SU-DHL-6 (cell line): ENCODE results near the gene ZNF519.

ENCODE experiments used
- EZH2phosphoT487 ChIP-seq: fragments of 200-600 bp; sonication (generic), shearing (Covaris generic); conservative IDR thresholded peaks from 2 replicates; pipeline ENCODE4 v1.6.1; 2018; ENCODE audit warnings: mild to moderate bottlenecking, antibody characterized with exemption, low read length, moderate library complexity, mixed read lengths
- TF ChIP-seq, protein P1 (sequence below): fragments of 200-600 bp; sonication (generic); IDR thresholded peaks from one replicate; pipeline ENCODE4 v1.5.1; 2017; ENCODE audit warnings: antibody characterized with exemption, mild to moderate bottlenecking, low read length, moderate library complexity; ENCODE audit not compliant: insufficient read depth, poor library complexity, severe bottlenecking

GRCh38 chr18:14092625-14093306, 39.5 kb downstream of the ZNF519 start:
- TF ChIP-seq, protein P1, sequence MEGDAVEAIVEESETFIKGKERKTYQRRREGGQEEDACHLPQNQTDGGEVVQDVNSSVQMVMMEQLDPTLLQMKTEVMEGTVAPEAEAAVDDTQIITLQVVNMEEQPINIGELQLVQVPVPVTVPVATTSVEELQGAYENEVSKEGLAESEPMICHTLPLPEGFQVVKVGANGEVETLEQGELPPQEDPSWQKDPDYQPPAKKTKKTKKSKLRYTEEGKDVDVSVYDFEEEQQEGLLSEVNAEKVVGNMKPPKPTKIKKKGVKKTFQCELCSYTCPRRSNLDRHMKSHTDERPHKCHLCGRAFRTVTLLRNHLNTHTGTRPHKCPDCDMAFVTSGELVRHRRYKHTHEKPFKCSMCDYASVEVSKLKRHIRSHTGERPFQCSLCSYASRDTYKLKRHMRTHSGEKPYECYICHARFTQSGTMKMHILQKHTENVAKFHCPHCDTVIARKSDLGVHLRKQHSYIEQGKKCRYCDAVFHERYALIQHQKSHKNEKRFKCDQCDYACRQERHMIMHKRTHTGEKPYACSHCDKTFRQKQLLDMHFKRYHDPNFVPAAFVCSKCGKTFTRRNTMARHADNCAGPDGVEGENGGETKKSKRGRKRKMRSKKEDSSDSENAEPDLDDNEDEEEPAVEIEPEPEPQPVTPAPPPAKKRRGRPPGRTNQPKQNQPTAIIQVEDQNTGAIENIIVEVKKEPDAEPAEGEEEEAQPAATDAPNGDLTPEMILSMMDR: no peak
- TF ChIP-seq EZH2phosphoT487: no peak
